CD4-positive, alpha-beta T cell treated with Interleukin-6 at 100 ng/mL for 8 hours (primary cell): ENCODE measurements around the gene PIP4K2B.
"Not testable (repeated sequence)": the region's sequence is repeated elsewhere in the genome, so short reads cannot be mapped to it uniquely, and the experiment has no call there.

ENCODE experiments used
- DNase-seq: peaks from one replicate; pipeline ENCODE4 v3.0.0-alpha.2; 2020; ENCODE audit warnings: mixed read lengths, low spot score

PIP4K2B gene

GRCh38 chr17:38730526-38731379, 68.6 kb downstream of the PIP4K2B start:
- no peak for DNase-seq

DNA sequence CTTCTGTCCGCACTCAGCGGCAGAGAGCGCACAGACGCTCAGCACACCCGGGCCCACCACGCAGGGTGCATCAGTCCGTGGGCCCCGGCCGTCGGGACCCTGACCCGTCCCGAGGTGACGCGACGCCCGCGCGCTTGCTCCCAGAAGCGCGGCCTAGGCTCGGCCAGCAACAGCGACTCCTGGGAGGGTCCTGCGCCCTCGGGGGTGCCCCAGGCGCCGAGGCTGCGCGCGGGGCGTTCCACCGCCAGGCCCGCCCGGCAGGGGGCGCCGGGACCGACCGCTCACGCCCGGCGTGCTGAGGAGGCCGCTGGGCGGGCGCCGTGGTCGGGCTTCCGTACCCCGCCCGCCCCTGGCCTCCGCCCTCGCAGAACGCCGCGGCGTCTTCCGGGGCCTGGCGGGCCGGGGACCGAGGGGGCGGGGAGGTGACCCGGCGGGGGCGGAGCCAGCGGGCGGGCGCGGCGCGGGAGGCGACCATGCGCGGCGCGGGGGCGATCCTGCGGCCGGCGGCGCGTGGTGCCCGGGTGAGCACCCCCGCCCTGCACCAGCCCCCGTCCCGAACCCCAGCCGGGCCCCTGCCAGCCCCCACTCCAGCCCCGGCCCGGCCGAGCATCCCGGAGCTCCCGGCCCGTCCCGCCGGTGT, 69.3 kb downstream of the PIP4K2B start, which contains the start of gene CISD3:
Gene CISD3 (plus strand): TSS at position 456 of the 640 bp plus-strand sequence. CDS start 18 bp downstream, at position 474.
- peak; percentile 87 for DNase-seq

DNA sequence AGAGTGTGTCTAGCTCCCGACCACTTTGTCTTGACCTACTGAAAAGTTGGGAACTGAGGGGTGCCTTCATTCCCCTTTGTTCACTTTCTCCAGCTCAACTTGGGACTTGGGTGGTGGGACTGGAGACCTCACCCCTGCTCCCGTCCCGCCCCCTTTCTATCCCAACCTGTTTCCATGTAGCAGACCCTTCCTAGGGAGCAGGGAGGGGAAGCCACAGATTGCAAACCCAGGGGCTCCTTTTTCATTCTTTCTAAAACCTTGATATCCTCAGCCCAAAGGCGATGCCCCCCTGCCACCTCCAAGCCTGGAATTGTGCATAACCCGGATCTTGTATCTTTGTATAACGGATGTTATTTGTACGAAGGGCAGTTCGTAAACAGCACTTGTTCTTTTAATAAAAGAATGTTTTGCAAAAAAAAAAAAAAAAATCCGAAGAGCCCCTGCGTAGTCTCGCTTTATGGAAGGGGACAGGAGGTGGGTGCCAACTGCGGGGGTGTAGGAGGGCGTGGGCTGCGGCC, 69.9 kb downstream of the PIP4K2B start:
- no peak for DNase-seq

DNA sequence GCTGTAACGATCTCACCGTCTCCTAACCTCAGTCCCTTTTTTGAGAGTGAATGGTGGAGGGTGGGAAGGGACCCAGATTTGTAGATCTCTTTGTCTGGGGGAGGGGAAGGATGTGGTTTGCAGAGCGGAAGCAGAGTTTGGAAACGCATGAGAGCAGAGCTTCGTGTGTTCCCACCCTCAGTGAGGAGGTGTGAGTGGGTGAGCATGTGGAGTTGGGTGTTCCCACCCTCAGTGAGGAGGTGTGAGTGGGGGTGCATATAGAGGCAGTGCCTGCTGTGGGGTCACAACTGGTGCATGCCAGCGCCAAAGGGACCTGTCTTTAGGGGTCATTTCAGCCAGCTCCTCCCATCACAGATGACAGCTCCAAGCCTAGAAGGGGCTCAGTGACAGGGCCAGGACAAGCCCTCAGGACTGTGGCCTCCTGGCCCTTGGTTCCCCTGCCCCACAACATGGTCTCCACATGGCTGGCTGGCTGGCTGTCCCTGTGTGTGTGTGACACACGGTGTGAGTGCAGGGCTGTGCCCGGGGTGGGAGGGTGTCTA, 71.0 kb downstream of the PIP4K2B start:
- DNase-seq, result peak; percentile 84

DNA sequence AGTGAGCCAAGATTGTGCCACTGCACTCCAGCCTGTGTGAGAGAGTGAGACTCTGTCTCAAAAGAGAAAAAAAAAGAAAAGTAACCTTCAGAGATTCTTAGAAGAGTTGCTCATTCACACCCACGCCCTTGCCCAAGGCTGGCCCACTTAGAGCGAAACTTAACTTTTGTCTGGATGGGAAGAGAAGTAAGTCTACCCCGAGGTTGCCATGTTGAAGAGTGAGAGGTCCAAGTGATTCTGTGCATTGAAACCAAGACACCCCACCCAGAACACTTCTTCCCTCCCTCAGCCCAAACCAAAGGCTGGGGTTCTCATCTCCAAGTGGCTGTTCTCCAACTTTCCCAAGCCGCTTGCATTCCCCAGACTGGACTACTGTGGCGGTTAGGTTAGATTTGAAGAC, 71.6 kb downstream of the PIP4K2B start:
- peak; percentile 28 for DNase-seq

DNA sequence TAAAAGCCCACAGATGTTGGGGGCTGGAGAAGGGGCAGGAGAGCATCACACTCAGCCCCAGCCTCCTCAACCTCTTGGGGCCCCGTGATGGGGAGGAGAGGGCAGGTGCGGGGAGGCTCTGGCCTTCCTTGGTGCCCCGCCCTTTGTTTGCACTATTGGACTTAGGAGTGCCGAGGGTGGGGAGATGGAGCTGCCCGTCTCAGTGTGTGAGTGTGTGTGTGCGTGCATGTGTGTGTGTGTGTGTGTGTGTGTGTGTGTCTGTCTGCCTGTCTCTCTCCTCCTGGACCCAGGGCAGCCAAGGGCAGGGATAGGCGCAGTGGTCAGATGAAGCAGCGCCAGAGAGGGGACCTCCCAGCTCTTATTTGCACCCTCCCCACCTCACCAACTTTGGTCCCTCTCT, 73.2 kb downstream of the PIP4K2B start:
- not testable (repeated sequence) for DNase-seq

GRCh38 chr17:38725066-38725465, 74.3 kb downstream of the PIP4K2B start:
- no peak for DNase-seq

DNA sequence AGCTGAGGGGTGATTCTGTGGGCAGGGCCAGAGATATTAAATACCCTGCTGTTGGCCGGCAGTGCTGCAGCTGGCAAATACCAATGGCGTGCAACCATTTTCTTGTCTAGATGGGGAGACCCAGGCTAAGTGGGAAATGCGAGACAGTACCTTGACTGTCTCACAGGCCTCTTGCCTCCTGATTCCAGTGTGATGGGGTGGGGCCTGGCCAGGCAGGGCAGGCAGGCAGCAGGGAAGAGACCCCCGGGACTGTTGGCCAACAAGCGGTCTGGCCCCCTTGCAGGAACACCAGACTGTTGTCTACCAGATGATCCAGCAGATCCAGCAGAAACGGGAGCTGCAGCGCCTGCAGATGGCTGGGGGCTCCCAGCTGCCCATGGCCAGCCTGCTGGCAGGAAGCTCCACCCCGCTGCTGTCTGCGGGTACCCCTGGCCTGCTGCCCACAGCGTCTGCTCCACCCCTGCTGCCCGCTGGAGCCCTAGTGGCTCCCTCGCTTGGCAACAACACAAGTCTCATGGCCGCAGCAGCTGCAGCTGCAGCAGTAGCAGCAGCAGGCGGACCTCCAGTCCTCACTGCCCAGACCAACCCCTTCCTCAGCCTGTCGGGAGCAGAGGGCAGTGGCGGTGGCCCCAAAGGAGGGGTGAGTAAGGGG, 74.9 kb downstream of the PIP4K2B start:
- DNase-seq, result no peak

GRCh38 chr17:38721802-38722201, 77.6 kb downstream of the PIP4K2B start:
- DNase-seq, result no peak

DNA sequence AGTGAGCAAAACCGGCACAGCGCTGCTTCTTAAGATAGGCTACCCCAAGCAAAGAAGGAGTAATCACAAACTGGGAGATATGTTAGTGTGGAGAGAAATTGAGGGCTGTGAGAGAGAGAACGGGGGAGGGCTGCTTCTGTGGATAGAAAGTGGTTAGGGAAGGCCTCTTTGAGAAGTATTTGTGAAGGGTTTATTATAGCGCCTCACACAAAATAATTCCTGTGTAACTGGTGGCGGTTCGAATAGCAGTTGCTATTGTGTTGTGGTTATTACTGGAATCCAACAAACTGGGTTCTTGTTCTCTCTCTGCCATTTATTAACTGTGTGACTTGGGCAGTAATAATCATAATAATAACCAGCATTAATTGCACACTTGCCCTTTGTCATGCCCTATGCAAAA, 78.4 kb downstream of the PIP4K2B start:
- DNase-seq, result no peak

GRCh38 chr17:38719943-38720641, 79.3 kb downstream of the PIP4K2B start:
- DNase-seq, result no peak

DNA sequence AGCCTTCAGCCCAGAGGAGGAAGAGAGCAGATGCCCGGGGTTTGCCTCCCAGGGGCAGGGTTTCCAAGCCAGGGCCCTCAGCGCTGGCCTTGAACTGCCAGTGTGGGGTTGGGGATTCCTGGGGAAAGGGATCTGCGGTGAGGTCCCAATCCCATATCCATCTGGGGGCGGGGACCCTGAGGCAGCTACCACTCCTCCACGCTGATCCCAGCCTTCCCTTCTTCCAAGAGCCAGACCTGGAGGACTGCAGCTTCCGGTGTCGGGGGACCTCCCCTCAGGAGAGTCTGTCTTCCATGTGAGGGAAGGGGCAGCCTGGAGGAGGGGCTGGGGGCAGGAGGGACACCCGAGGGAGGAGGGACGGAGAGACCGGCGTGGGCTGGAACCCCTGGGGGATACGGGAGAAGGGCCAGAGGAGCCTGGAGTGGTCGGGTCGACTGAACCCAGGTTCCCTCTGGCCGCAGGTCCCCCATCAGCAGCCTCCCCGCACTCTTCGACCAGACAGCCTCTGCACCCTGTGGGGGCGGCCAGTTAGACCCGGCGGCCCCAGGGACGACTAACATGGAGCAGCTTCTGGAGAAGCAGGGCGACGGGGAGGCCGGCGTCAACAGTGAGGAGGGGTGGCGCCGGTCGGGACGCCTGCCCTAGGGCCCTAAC, 79.9 kb downstream of the PIP4K2B start:
- DNase-seq, result no peak

- no peak for DNase-seq
These were observed 82.1 kb downstream of the PIP4K2B start for GRCh38 chr17:38717139-38717745.

DNA sequence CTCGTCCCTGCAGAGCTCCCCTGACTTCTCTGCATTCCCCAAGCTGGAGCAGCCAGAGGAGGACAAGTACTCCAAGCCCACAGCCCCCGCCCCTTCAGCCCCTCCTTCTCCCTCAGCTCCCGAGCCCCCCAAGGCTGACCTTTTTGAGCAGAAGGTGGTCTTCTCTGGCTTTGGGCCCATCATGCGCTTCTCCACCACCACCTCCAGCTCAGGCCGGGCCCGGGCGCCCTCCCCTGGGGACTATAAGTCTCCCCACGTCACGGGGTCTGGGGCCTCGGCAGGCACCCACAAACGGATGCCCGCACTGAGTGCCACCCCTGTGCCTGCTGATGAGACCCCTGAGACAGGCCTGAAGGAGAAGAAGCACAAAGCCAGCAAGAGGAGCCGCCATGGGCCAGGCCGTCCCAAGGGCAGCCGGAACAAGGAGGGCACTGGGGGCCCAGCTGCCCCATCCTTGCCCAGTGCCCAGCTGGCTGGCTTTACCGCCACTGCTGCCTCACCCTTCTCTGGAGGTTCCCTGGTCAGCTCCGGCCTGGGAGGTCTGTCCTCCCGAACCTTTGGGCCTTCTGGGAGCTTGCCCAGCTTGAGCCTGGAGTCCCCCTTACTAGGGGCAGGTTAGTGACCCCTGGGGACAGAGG, 82.9 kb downstream of the PIP4K2B start:
- no peak for DNase-seq
